ENCODE results near the gene ELP2. TPM values are rescaled to one million over a fixed set of nuclear protein-coding genes. Genes with fewer than 3 reads are reported as not detected.

ELP2 gene
- total RNA-seq (2022; extraction: Qiagen RNA extraction), result 29.6 to 36.5 TPM (median 34.7 TPM) in 5 replicates

GRCh38 chr18:36129300-36130038 lies at the start of gene ELP2, which contains the start of gene SLC39A6:
ELP2 (plus strand) TSS chr18:36129899; CDS start chr18:36129934, 35 bp downstream.
SLC39A6 (minus strand) TSS chr18:36129340; CDS start chr18:36127007, 2,333 bp downstream.

GRCh38 chr18:36187193-36187825 lies 57.6 kb downstream of the ELP2 start, which contains the start of gene MOCOS:
MOCOS (plus strand) TSS chr18:36187497; CDS start chr18:36187540, 43 bp downstream.

Other genes starting within 250 kb of the ELP2 start
- 16.1 to 20.6 TPM (median 19.5 TPM) in 5 replicates for gene RPRD1A, start 62.3 kb upstream of the ELP2 start, total RNA-seq (2022; extraction: Qiagen RNA extraction)
- gene SLC39A6, start 559 bp upstream of the ELP2 start, total RNA-seq (2022; extraction: Qiagen RNA extraction), result 41.0 to 56.8 TPM (median 45.9 TPM) in 5 replicates
- gene MOCOS, start 57.6 kb downstream of the ELP2 start, total RNA-seq (2022; extraction: Qiagen RNA extraction), result 2.7 to 3.2 TPM (median 2.9 TPM) in 5 replicates
- gene FHOD3, start 167.8 kb downstream of the ELP2 start, total RNA-seq (2022; extraction: Qiagen RNA extraction), result 2.2 to 2.9 TPM (median 2.3 TPM) in 5 replicates